ENCODE measurements around the gene HSPA9.

Gene HSPA9

DNA sequence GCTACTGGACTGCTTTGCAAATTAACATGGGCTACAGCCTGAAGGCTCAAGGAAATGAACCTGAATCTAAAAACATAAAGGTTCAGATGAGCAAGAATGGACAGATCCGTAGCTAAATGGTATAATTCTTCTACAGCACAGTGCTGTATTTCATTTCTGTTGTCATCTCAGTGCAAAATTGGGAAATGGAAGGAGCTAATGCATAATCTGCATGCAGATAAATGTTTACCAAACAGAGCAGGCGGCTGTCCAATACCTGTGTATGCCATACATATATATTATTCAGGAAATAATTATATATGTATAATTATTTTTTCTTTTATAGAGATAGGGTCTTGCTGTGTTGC, 4.3 kb upstream of the HSPA9 start:
- Mint-ChIP-seq H3K27ac (no peak overlapping the region), H3K4me3 (no peak overlapping the region), H3K36me3 (ENCODE audit: low read depth) (peaks cover 10% of the 10 kb centered on the region), H3K27me3 (ENCODE audit: low read depth) (peaks cover 11% of the 10 kb centered on the region), H3K9me3 (peaks cover 3% of the 10 kb centered on the region), H3K4me1 (ENCODE audit: low read depth) (peaks cover 12% of the 10 kb centered on the region)

DNA sequence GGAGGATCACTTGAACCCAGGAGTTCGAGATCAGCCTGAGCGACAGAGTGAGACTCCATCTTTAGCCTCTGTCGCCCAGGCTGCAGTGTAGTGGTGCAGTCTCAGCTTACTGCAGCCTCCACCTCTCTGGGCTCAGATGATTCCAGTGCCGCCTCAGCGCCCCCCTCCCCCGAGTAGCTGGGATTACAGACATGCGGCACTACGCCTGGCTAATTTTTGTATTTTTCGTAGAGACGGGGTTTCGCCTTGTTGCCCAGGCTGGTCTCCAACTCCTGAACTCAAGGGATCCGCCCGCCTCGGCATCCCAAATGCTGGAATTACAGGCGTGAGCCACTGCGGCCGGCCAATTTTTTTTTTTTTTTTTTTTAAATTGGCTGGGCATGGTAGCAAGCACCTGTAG, 2.3 kb upstream of the HSPA9 start:
- Mint-ChIP-seq H3K27me3 (ENCODE audit: low read depth) (no peaks in the 10 kb centered on the region), H3K36me3 (ENCODE audit: low read depth) (peaks cover 22% of the 10 kb centered on the region), H3K4me3 (no peak overlapping the region), H3K9me3 (peaks cover 3% of the 10 kb centered on the region), H3K4me1 (ENCODE audit: low read depth) (peaks cover 22% of the 10 kb centered on the region), H3K27ac (no peak overlapping the region)

DNA sequence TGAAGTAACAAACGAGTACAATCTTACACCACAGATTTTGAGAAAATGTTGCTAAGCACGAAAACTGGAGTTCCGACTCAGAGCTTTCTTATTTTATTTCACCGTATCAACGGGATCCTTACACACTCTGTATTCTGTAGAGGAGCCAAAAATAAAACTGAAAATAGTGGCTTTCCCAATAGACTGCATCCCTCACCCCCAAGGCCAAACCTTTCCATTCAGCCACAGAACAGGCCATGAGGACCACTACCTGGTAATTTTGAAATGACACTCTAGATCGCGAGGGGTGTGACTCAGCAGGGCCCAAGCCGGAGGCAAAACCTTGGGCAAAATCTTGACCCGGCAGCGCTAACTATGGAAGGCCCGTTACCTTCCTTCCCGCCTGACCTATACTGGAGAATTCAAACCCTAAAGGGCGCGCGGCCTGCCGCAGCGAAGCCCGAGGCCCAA, 432 bp downstream of the HSPA9 start:
- Mint-ChIP-seq H3K36me3 (ENCODE audit: low read depth) (peaks cover 35% of the 10 kb centered on the region), H3K4me1 (ENCODE audit: low read depth) (peaks cover 32% of the 10 kb centered on the region), H3K27me3 (ENCODE audit: low read depth) (no peaks in the 10 kb centered on the region), H3K27ac (peak overlapping the region; percentile 100), H3K4me3 (peak overlapping the region; percentile 91), H3K9me3 (peaks cover 3% of the 10 kb centered on the region)

DNA sequence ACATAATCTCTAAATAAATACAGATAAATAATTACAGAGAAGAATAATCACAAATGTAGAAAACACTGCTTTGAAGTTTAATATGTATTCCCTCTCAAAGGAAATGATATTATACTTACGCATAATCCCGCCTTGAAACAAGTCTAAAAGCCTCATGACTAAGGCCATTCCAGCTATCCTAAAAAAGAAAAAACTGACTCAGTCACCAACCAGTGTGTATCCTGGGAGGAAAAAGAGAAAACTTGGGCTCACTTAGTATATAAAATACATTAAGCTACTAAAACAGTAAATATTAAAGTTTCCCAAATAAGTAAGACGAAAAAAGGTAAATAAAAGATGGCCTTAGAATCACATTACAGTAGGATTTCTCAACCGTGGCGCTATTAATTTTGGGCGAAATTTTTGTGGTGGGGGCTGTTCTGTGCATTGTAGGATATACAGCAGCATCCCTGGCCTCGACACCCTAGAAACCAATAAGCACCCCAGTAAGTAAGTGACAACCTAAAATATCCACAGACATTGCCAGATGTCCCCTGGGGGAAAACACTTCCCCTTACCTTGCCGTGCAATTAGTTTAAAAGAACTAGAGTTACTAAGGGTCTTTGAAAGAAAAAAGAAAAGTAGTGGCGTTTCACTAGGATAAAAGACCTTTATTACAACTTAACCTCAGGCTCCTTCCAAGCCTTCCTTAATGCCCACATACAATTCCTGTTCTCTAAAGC, 1.1 kb downstream of the HSPA9 start:
- peak overlapping the region; percentile 100 for H3K27ac Mint-ChIP-seq
- H3K27me3 Mint-ChIP-seq (ENCODE audit: low read depth): no peaks in the 10 kb centered on the region
- peaks cover 32% of the 10 kb centered on the region for H3K4me1 Mint-ChIP-seq (ENCODE audit: low read depth)
- H3K4me3 Mint-ChIP-seq: peak overlapping the region; percentile 91
- peaks cover 3% of the 10 kb centered on the region for H3K9me3 Mint-ChIP-seq
- peaks cover 37% of the 10 kb centered on the region for H3K36me3 Mint-ChIP-seq (ENCODE audit: low read depth)

DNA sequence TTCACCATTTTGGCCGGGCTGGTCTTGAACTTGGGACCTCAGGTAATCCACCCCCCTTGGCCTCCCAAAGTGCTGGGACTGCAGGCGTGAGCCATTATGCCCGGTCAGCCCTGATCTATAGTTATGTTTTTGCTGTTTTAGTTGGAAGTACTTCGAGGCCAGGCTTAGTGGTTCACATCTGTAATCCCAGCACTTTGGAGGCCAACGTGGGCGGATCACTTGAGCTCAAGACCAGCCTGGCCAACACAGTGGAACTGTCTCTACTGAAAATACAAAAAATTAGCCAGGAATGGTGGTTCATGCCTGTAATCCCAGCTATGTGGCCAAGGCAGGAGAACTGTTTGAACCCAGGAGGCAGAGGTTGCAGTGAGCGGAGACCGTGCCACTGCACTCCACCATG, 2.0 kb downstream of the HSPA9 start:
- H3K27me3 Mint-ChIP-seq (ENCODE audit: low read depth): no peaks in the 10 kb centered on the region
- H3K9me3 Mint-ChIP-seq: peaks cover 3% of the 10 kb centered on the region
- H3K27ac Mint-ChIP-seq: no peak overlapping the region
- no peak overlapping the region for H3K4me3 Mint-ChIP-seq
- peaks cover 46% of the 10 kb centered on the region for H3K36me3 Mint-ChIP-seq (ENCODE audit: low read depth)
- H3K4me1 Mint-ChIP-seq (ENCODE audit: low read depth): peaks cover 37% of the 10 kb centered on the region

DNA sequence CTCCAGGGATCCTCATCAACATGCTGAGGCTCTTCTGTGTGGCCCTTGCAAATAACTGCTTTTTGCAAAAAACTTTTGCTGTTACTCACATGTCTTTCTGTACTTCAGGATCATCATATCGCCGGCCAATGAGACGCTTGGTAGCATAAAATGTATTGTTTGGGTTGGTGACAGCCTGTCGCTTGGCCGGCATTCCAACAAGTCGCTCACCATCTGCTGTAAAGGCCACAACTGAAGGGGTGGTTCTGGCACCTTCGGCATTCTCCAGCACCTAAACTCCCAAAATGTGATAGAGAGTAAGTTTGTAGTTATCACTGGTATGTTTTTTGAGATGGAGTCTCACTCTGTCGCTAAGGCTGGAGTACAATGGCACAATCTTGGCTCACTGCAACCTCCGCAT, 4.3 kb downstream of the HSPA9 start:
- H3K4me1 Mint-ChIP-seq (ENCODE audit: low read depth): peaks cover 44% of the 10 kb centered on the region
- H3K27ac Mint-ChIP-seq: no peak overlapping the region
- H3K9me3 Mint-ChIP-seq: peaks cover 2% of the 10 kb centered on the region
- peaks cover 64% of the 10 kb centered on the region for H3K36me3 Mint-ChIP-seq (ENCODE audit: low read depth)
- H3K27me3 Mint-ChIP-seq (ENCODE audit: low read depth): no peaks in the 10 kb centered on the region
- H3K4me3 Mint-ChIP-seq: no peak overlapping the region

DNA sequence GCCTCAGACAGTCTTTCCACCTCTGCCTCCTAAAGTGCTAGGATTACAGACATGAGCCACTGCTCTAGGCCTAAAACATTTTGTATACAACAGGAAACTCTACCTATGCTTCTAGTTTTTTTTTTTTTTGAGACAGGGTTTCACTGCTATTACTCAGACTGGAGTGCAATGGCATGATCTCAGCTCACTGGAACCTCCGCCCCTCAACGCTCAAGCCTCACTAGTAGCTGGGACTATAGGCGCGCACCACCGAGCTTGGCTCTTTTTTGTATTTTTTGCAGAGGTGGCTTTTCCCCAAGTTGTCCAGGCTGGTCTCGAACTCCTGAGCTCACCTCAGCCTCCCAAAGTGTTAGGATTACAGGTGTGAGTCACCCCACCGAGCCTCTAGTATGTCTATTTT, 5.4 kb downstream of the HSPA9 start:
- peaks cover 43% of the 10 kb centered on the region for H3K4me1 Mint-ChIP-seq (ENCODE audit: low read depth)
- no peak overlapping the region for H3K27ac Mint-ChIP-seq

DNA sequence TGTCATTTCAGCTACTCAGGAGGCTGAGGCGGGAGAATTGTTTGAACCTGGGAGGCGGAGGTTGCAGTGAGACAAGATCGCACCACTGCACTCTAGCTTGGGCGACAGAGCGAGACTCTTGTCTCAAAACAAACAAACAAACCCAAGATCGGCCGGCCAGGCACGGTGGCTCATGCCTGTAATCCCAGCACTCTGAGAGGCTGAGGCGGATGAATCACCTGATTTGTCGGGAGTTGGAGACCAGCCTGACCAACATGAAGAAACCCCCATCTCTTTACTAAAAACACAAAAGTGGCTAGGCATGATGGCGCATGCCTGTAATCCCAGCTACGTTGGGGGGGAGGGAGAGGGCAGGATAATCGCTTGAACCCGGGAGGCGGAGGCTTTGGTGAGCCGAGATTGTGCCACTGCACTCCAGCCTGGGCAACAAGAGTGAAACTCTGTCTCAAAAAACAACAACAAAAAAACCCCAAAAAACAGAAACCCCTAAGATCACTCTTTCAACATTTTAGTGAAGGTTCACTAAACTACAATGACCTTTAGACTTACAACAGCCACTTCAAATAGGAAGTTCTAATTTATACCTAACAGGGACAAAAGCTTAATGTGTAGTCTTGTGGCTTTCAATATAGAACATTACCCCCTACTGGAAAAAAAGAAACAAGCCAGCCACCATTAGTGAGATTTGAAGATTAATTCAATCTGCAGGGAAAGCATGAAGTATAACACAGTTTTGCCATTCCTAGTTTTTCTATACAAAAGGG, 7.0 kb downstream of the HSPA9 start:
- no peaks in the 10 kb centered on the region for H3K9me3 Mint-ChIP-seq
- peaks cover 39% of the 10 kb centered on the region for H3K4me1 Mint-ChIP-seq (ENCODE audit: low read depth)
- H3K27ac Mint-ChIP-seq: peak overlapping the region; percentile 41
- peaks cover 61% of the 10 kb centered on the region for H3K36me3 Mint-ChIP-seq (ENCODE audit: low read depth)
- no peaks in the 10 kb centered on the region for H3K27me3 Mint-ChIP-seq (ENCODE audit: low read depth)
- H3K4me3 Mint-ChIP-seq: no peak overlapping the region

More for the DNA sequence above, 5.4 kb downstream of the HSPA9 start:
- H3K27me3 Mint-ChIP-seq (ENCODE audit: low read depth): no peaks in the 10 kb centered on the region
- no peaks in the 10 kb centered on the region for H3K9me3 Mint-ChIP-seq
- no peak overlapping the region for H3K4me3 Mint-ChIP-seq
- H3K36me3 Mint-ChIP-seq (ENCODE audit: low read depth): peaks cover 66% of the 10 kb centered on the region

DNA sequence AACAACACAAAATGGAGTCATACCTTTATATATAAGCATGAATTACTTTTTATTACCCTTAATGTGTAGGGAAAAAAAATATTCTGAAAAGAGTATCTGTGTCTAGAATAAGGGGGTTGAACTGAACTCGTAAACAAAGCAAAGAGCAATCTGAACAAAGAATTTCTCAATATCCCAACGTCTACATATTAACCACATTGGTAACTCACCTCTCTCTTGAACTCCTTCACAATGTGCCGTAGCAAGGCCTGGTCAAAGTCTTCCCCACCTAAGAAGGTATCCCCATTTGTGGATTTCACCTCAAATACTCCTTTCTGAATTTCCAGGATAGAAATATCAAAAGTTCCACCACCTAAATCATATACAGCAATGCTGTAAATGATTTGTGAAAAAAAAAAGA, 8.4 kb downstream of the HSPA9 start:
- no peak overlapping the region for H3K4me3 Mint-ChIP-seq
- H3K27ac Mint-ChIP-seq: no peak overlapping the region
- peaks cover 34% of the 10 kb centered on the region for H3K4me1 Mint-ChIP-seq (ENCODE audit: low read depth)
- H3K36me3 Mint-ChIP-seq (ENCODE audit: low read depth): peaks cover 53% of the 10 kb centered on the region
- H3K27me3 Mint-ChIP-seq (ENCODE audit: low read depth): no peaks in the 10 kb centered on the region
- H3K9me3 Mint-ChIP-seq: no peaks in the 10 kb centered on the region

DNA sequence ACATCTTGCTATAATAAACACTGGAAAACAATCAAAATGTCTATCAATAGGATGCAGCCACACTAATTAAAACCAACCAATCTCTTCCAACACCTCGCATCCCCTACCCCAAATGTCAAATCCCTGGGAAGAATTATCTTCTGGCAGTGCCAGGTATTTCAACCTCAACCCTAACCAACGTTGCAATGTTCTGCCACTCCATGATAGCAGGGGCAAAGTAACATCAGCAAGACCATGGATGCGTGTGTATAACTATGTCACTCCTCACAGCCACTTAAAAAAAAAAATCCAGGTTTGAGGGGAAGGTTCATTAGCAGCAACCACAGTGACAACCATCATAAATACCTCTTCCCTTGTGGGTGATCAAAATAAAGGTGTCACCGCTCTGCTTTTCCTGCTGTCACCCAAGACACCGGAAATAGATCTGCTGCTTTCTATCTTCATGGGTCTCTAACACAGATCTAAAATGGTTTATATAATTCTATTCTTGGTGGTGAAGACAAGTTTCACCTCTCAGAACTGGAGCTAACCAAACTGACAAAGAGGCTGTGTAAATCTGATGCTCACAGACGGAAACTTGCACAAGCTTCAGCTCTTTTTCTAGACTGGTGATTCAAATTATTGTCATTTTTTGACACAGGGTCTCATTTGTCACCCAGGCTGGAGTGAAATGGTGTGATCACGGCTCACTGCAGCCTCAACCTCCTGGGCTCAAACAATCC, 9.9 kb downstream of the HSPA9 start:
- H3K4me1 Mint-ChIP-seq (ENCODE audit: low read depth): peaks cover 35% of the 10 kb centered on the region
- H3K9me3 Mint-ChIP-seq: no peaks in the 10 kb centered on the region
- no peaks in the 10 kb centered on the region for H3K27me3 Mint-ChIP-seq (ENCODE audit: low read depth)
- peaks cover 56% of the 10 kb centered on the region for H3K36me3 Mint-ChIP-seq (ENCODE audit: low read depth)
- peak overlapping the region; percentile 81 for H3K27ac Mint-ChIP-seq
- H3K4me3 Mint-ChIP-seq: no peak overlapping the region

DNA sequence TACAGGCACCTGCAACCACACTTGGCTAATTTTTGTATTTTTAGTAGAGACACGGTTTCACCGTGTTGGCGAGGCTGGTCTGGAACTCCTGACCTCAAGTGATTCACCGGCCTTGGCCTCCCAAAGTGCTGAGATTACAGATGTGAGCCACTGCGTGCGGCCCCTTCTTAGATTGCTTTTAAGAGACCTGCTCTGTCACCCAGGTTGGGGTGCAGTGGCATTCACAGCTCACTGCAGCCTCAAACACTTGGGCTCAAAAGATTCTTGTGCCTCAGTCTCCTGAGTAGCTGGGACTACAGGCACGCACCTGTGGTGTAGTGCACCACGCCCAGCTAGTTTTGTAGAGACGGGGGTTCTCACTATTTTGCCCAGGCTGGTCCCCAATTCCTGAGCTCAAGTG, 11.0 kb downstream of the HSPA9 start:
- Mint-ChIP-seq H3K27me3 (ENCODE audit: low read depth) (no peaks in the 10 kb centered on the region), H3K9me3 (no peaks in the 10 kb centered on the region), H3K4me3 (no peak overlapping the region), H3K36me3 (ENCODE audit: low read depth) (peaks cover 62% of the 10 kb centered on the region), H3K4me1 (ENCODE audit: low read depth) (peaks cover 30% of the 10 kb centered on the region), H3K27ac (no peak overlapping the region)

DNA sequence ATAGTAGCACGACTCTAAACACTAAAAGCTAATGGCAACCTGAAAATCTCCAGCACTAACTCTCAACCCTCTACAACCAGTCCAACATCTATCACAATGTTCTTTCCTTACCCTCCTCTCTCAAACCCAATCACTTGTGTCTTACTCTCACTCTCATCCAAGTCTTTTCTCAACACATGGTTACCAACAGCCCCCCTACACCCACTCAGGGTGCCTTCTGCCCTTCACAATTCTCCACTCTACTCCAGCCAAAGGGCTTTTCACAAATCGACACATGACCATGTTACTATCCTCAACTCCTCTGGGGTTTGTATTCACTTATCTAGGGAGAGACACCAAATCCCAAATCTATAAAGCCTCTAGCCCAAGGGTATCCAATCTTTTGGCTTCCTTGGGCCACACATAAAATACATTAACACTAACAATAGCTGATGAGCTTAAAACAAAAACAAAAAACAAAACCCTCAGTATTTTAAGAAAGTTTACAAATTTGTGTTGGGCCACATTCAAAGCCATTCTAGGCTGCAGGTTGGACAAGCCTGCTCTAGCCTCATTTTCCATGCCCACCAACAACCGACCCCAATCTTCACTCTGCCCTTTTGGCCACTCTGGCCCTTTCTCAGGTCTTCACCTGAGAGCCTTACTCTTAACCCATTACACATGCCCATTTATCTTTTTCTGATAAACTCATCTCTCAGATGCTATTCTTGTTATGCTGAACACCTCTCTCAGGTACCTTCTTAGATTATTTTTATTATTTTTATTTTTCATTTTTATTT, 11.7 kb downstream of the HSPA9 start:
- peaks cover 28% of the 10 kb centered on the region for H3K4me1 Mint-ChIP-seq (ENCODE audit: low read depth)
- H3K9me3 Mint-ChIP-seq: no peaks in the 10 kb centered on the region
- peak overlapping the region; percentile 26 for H3K27ac Mint-ChIP-seq
- H3K4me3 Mint-ChIP-seq: no peak overlapping the region
- peaks cover 61% of the 10 kb centered on the region for H3K36me3 Mint-ChIP-seq (ENCODE audit: low read depth)
- H3K27me3 Mint-ChIP-seq (ENCODE audit: low read depth): no peaks in the 10 kb centered on the region

DNA sequence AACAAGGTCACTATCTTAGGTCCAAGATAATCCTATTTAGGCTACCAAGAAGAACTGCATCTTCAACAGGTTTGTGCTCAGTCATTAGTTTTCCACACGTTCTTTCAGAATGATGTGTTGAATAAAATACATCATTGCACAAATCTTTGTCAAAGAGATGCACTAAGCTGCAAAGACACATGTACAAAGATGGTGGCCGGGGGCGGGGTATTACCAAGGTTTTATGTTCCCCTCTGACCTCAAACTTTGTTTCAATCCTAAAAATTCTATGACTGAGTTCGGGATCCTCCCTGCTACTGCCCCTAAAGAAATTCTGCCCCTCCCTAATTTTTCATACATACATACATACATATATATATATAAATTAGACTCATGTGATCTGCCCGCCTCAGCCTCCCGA, 14.2 kb downstream of the HSPA9 start:
- peaks cover 63% of the 10 kb centered on the region for H3K36me3 Mint-ChIP-seq (ENCODE audit: low read depth)
- H3K27ac Mint-ChIP-seq: no peak overlapping the region
- no peaks in the 10 kb centered on the region for H3K9me3 Mint-ChIP-seq
- H3K4me3 Mint-ChIP-seq: no peak overlapping the region
- H3K27me3 Mint-ChIP-seq (ENCODE audit: low read depth): no peaks in the 10 kb centered on the region
- peaks cover 20% of the 10 kb centered on the region for H3K4me1 Mint-ChIP-seq (ENCODE audit: low read depth)

DNA sequence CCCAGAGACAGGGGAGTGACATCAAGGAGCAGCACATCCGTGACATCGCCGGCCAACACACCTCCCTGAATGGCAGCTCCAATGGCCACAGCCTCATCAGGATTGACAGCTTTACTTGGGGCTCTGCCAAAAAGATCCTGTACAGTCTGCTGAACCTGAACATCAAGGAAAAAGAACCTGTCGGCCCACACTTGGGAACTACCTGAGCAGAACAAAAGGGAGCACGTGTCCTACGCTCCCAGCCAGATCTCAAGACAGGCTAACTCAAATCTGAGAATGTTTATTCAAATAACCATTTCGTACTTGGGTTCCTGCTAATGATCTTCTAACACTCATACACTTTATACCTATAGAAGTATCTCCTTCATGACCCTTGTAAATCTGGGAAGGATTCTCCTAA, 15.3 kb downstream of the HSPA9 start:
- H3K9me3 Mint-ChIP-seq: no peaks in the 10 kb centered on the region
- H3K4me3 Mint-ChIP-seq: no peak overlapping the region
- no peak overlapping the region for H3K27ac Mint-ChIP-seq
- no peaks in the 10 kb centered on the region for H3K27me3 Mint-ChIP-seq (ENCODE audit: low read depth)
- peaks cover 17% of the 10 kb centered on the region for H3K4me1 Mint-ChIP-seq (ENCODE audit: low read depth)
- peaks cover 64% of the 10 kb centered on the region for H3K36me3 Mint-ChIP-seq (ENCODE audit: low read depth)

Measured in T-helper 1 cell treated with Interleukin-12 subunit alpha and Interleukin-12 subunit beta and Interleukin-4 antibody, amounts not matched to agents 30 μg/mL and 1 μg/mL, for 36 hours (primary cell).